ENCODE results near the gene SEMA5B. TPM values are rescaled to one million over a fixed set of nuclear protein-coding genes. Genes with fewer than 3 reads are reported as not detected.

SEMA5B gene
- total and polyA plus RNA-seq, 2 donors (not counting 1 experiment from before 2014, with no cell fraction given): not detected

GRCh38 chr3:122934251-122934650 lies 93.3 kb downstream of the SEMA5B start:
- no peak overlapping the region for H3K4me2 ChIP-seq (replicated peaks; ENCODE audit: low read depth, low read length, poor library complexity, severe bottlenecking)
- WGBS (ENCODE audit: insufficient coverage): no CpG with 5 or more reads among the region's 1 CpG
- POLR2A ChIA-PET: no interaction called here

GRCh38 chr3:122932251-122932967 lies 95.2 kb downstream of the SEMA5B start:
- DNase-seq: no peak
- Histone ChIP-seq H3K79me2 (ENCODE audit: control insufficient read depth, insufficient read depth, low read length) (no peaks in the 10 kb centered on the region), H3K9me3 (ENCODE audit: control extremely low read depth in 1 of 3, control insufficient read depth in 2 of 3, insufficient read depth in 1 of 3, low read length in 2 of 3) (no peaks in the 10 kb centered on the region), H3K9ac (ENCODE audit: low read length) (no peak overlapping the region), H4K20me1 (ENCODE audit: control insufficient read depth, insufficient read depth, low read length, poor library complexity, severe bottlenecking) (no peaks in the 10 kb centered on the region), H3K27ac (ENCODE audit: low read length in 2 of 2) (no peak overlapping the region), H3K4me1 (ENCODE audit: control insufficient read depth in 2 of 2, insufficient read depth in 2 of 2, low read length in 2 of 2) (no peaks in the 10 kb centered on the region), H3K36me3 (replicated peaks in 1 of 2; ENCODE audit: control extremely low read depth in 1 of 2, control insufficient read depth in 1 of 2, extremely low read depth in 1 of 2, insufficient read depth in 2 of 2, low read length in 1 of 2) (no peaks in the 10 kb centered on the region), H3K4me2 (replicated peaks; ENCODE audit: low read depth, low read length, poor library complexity, severe bottlenecking) (no peak overlapping the region), H3K4me3 (ENCODE audit: control extremely low read depth in 1 of 5, extremely low read depth in 1 of 5, insufficient read depth in 1 of 5, low read depth in 2 of 5, low read length in 4 of 5) (no peak overlapping the region), H2AFZ (ENCODE audit: insufficient read depth, low read depth, low read length, poor library complexity, severe bottlenecking) (no peak overlapping the region), H3K27me3 (replicated peaks in 1 of 4; ENCODE audit: control extremely low read depth in 1 of 4, control insufficient read depth in 3 of 4, insufficient read depth in 4 of 4, low read length in 3 of 4) (no peaks in the 10 kb centered on the region)
- Mint-ChIP-seq H3K27ac (no peak overlapping the region), H3K9me3 (ENCODE audit: insufficient read depth) (no peaks in the 10 kb centered on the region), H3K27me3 (peaks cover 11% of the 10 kb centered on the region), H3K4me3 (no peak overlapping the region), H3K4me1 (no peaks in the 10 kb centered on the region)
- no peak for ATAC-seq (ENCODE audit: low read depth)
- WGBS (ENCODE audit: insufficient coverage): 93% methylated on average over 4 of the region's 5 CpGs
- ChIA-PET CTCF (interaction anchor here (1.0 kb wide), 1 partner anchor 11 kb away, joined by 3 read pairs; no protein-coding TSS in a partner anchor), POLR2A (no interaction called here)
- intact Hi-C loops (cut with micrococcal nuclease): no loop called here
- TF ChIP-seq, protein P1, sequence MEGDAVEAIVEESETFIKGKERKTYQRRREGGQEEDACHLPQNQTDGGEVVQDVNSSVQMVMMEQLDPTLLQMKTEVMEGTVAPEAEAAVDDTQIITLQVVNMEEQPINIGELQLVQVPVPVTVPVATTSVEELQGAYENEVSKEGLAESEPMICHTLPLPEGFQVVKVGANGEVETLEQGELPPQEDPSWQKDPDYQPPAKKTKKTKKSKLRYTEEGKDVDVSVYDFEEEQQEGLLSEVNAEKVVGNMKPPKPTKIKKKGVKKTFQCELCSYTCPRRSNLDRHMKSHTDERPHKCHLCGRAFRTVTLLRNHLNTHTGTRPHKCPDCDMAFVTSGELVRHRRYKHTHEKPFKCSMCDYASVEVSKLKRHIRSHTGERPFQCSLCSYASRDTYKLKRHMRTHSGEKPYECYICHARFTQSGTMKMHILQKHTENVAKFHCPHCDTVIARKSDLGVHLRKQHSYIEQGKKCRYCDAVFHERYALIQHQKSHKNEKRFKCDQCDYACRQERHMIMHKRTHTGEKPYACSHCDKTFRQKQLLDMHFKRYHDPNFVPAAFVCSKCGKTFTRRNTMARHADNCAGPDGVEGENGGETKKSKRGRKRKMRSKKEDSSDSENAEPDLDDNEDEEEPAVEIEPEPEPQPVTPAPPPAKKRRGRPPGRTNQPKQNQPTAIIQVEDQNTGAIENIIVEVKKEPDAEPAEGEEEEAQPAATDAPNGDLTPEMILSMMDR (IDR thresholded peaks at IDR 0.05): no peak
- TF ChIP-seq EZH2 (IDR thresholded peaks at IDR 0.05; ENCODE audit: borderline replicate concordance, insufficient read depth, low read depth, low read length, poor library complexity, severe bottlenecking): no peak

More at GRCh38 chr3:122934251-122934650, 93.3 kb downstream of the SEMA5B start:
- no peak overlapping the region for H2AFZ ChIP-seq (ENCODE audit: insufficient read depth, low read depth, low read length, poor library complexity, severe bottlenecking)
- H3K27ac ChIP-seq (ENCODE audit: low read length in 2 of 2): no peak overlapping the region
- intact Hi-C loops (cut with micrococcal nuclease): no loop called here
- CTCF ChIA-PET: interaction anchor here (0.6 kb wide), 1 partner anchor 32 kb away, joined by 4 read pairs; no protein-coding TSS in a partner anchor
- H3K9me3 ChIP-seq (ENCODE audit: control extremely low read depth in 1 of 3, control insufficient read depth in 2 of 3, insufficient read depth in 1 of 3, low read length in 2 of 3): no peaks in the 10 kb centered on the region
- no peak overlapping the region for H3K27ac Mint-ChIP-seq
- no peaks in the 10 kb centered on the region for H3K36me3 ChIP-seq (replicated peaks in 1 of 2; ENCODE audit: control extremely low read depth in 1 of 2, control insufficient read depth in 1 of 2, extremely low read depth in 1 of 2, insufficient read depth in 2 of 2, low read length in 1 of 2)
- H3K4me1 ChIP-seq (ENCODE audit: control insufficient read depth in 2 of 2, insufficient read depth in 2 of 2, low read length in 2 of 2): no peaks in the 10 kb centered on the region
- H3K27me3 Mint-ChIP-seq: peaks cover 11% of the 10 kb centered on the region
- no peak for ATAC-seq (ENCODE audit: low read depth)
- no peak overlapping the region for H3K4me3 Mint-ChIP-seq
- DNase-seq: no peak
- no peaks in the 10 kb centered on the region for H3K79me2 ChIP-seq (ENCODE audit: control insufficient read depth, insufficient read depth, low read length)
- H3K9ac ChIP-seq (ENCODE audit: low read length): no peak overlapping the region
- no peaks in the 10 kb centered on the region for H4K20me1 ChIP-seq (ENCODE audit: control insufficient read depth, insufficient read depth, low read length, poor library complexity, severe bottlenecking)
- no peak overlapping the region for H3K4me3 ChIP-seq (ENCODE audit: control extremely low read depth in 1 of 5, extremely low read depth in 1 of 5, insufficient read depth in 1 of 5, low read depth in 2 of 5, low read length in 4 of 5)
- TF ChIP-seq, protein P1 (IDR thresholded peaks at IDR 0.05): no peak
- no peak for TF ChIP-seq EZH2 (IDR thresholded peaks at IDR 0.05; ENCODE audit: borderline replicate concordance, insufficient read depth, low read depth, low read length, poor library complexity, severe bottlenecking)
- H3K27me3 ChIP-seq (replicated peaks in 1 of 4; ENCODE audit: control extremely low read depth in 1 of 4, control insufficient read depth in 3 of 4, insufficient read depth in 4 of 4, low read length in 3 of 4): no peaks in the 10 kb centered on the region
- H3K4me1 Mint-ChIP-seq: no peaks in the 10 kb centered on the region
- no peaks in the 10 kb centered on the region for H3K9me3 Mint-ChIP-seq (ENCODE audit: insufficient read depth)
